Right lobe of liver (tissue), 4 donors: ENCODE data around the gene B3GALT6.

Experiments
- CTCF ChIP-seq, 4 donors: fragments of 200-600 bp in 3 of 4; fragments of 450-650 bp in 1 of 4; IDR thresholded peaks; one replicate each; pipeline versions ENCODE4 v1.5.1 to v1.8.0; 2016 to 2022; ENCODE audit warnings: antibody characterized with exemption in 4 of 4, mild to moderate bottlenecking in 2 of 4
- POLR2A ChIP-seq: fragments of 450-650 bp; IDR thresholded peaks from one replicate; pipeline ENCODE4 v1.6.1; 2017; ENCODE audit warnings: antibody characterized with exemption, mild to moderate bottlenecking
- donor health status: DM: no; HTN: no; CAD: no.
- donor health status: DM: no; HTN: no; CAD: no.
- donor health status: DM: no; HTN: yes; CAD: no.

GRCh38 chr1:1199141-1199960 is 32.7 kb upstream of the B3GALT6 start:
- TF ChIP-seq CTCF (IDR thresholded peaks at IDR 0.05) (no peak), POLR2A (no peak)
